ENCODE data around the gene SSU72.
"Not testable (repeated sequence)": the region's sequence is repeated elsewhere in the genome, so short reads cannot be mapped to it uniquely, and the experiment has no call there.

Gene SSU72

GRCh38 chr1:1494311-1494710 is 80.4 kb downstream of the SSU72 start:
- DNase-seq = not testable (repeated sequence)
